ENCODE data around the gene GNA12. TPM values are rescaled to one million over a fixed set of nuclear protein-coding genes. Genes with fewer than 3 reads are reported as not detected.

Gene GNA12
- polyA plus RNA-seq, 3 donors: 36.6 to 45.7 (median 45.6) TPM

DNA sequence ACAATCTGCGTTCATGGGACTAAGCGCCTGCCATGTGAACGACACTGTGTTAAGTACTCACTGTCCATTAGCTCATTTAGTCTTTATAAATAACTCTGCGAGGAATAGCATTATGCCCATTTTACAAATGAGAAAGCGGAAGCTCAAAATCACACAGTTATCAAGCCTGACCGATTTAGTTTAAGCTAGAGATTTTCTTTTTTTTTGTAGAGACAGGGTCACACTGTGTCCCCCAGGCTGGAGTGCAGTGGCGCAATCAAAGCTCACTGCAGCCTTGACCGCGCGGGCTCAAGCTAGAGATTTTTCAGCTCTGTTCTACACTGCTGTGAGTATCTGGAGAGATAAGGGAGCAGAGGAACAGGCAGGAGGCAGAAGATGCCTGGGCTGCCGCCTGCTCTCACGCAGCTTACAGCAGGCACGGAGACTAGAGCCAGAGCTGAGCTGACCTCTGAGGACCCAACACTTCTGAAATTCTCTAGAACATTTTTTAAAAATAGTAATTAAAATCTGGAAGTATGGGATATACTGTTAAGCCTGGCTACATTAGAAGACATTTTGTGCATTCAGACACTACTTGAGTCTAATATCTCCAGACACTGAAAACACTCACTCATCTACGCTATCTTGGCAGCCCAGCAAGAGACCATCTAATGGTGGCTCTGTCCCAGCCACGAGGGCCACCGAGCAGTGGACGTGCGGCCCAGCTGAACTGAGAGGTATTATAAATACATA, 38.7 kb downstream of the GNA12 start:
- no peak for DNase-seq

DNA sequence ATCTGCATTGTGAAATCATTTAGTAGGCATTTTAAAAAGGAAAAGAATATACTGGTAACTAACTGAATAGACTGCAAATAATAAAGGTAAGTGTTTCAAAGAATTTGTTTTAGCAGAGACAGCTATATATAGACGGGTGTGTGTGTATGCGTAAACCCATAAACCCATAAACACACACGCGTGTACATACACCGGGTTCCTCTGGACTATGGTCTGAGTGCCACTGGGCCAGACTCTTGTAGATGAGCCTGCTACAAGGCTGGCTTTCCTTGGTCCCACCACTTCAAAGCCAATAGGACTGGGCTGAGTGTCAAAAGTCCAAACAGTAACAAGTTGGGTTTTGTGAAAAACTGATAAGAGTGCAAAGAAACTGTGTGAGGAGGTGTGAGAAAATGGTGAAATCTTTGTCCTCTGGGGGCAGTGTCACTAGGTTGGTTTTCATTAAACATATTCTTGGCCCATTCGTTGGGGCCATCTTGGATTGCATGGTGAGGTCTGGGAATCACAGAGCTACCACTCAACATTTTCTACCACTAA, 39.8 kb downstream of the GNA12 start:
- DNase-seq: no peak

DNA sequence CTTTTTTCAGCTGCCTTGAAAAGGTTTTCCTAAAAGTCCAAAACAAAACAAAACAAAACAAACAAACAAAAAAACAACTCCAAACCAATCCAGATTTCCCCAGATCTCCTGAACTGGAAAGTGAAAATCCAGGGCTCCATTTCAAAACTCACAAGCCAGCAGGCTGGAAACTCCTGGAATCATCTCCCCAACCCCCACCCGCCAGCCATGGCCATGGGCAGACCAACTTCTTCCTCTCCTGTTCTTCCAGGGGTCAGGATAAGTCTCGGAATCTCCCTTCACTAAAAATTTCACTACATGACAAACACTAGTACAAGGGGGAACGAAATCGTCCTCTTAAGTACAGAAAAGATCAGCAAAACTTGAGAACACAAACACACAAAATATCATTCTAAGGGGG, 40.4 kb downstream of the GNA12 start:
- no peak for DNase-seq

DNA sequence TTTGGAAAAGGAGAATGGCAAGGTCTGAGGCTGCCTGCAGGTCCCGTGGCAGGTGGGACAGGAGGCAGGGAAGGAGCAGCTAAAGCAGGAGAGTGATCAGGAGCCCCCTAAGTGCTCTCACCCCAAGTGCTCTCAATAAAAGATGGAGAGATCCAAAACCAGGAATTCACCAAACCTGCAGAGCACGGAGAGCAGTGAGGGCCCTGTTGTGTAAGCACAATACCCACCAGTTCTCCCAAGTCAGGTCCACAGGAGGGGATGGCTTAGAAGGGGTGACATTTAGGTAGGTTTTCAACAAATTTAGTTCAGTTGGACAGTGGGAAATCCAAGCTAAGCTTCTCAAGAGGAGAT, 40.8 kb downstream of the GNA12 start:
- no peak for DNase-seq

DNA sequence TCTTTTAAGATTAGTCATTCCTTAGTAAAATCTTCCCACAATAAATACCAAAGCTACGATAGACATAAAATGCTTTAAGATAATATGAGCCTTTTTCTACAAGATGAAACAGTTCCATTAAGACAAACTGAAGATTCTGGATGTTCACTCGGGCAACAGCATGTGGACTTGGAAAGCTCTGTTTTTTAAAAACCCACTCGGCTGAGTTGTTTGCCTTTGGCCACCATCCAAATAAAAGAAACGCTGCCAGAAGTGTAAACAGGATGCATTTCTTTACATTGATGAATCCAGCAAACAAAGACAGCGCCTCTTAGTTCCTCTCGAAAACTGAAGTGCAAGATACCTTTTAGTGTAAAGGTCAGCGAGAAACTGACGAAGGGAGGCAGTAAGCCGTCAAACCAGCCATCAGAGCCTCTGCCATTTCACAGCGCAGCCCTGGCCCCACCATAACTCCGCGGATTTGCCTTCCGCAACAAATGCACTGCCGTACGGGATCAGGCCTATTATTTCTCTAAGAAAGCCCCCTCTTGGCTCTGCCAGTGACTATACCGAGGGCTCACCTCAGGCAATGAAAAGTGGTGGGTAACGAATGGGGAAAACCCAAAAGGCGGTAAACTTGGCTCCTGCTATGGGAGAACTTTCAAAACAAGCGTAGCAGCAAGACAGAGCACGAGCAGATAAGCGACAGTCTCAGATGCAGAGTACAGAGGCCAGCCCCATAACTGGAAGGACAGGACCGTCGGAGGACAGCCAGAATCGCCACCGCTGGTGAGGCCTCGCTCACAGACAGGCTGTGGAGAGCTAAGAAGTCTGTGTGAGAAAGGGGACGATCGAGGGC, 41.4 kb downstream of the GNA12 start:
- DNase-seq: no peak

DNA sequence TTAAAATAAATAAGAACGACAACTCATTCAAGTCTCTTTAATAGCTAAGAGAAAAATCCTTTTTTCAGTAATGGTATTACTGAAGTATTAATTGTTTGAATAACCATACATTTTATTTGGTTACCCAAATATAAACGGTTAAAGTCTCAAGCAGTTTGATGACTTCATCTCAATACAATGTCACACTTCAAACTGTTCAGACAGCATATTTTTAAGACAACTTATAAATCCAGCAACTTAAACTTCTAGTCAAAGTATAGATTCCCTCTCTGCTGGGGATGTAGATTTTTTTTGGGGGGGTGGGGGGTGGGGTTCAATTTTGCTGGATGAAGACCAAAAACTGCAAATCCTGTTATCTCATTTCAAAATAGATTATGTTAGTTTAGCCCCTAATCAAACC, 42.0 kb downstream of the GNA12 start:
- DNase-seq: no peak

DNA sequence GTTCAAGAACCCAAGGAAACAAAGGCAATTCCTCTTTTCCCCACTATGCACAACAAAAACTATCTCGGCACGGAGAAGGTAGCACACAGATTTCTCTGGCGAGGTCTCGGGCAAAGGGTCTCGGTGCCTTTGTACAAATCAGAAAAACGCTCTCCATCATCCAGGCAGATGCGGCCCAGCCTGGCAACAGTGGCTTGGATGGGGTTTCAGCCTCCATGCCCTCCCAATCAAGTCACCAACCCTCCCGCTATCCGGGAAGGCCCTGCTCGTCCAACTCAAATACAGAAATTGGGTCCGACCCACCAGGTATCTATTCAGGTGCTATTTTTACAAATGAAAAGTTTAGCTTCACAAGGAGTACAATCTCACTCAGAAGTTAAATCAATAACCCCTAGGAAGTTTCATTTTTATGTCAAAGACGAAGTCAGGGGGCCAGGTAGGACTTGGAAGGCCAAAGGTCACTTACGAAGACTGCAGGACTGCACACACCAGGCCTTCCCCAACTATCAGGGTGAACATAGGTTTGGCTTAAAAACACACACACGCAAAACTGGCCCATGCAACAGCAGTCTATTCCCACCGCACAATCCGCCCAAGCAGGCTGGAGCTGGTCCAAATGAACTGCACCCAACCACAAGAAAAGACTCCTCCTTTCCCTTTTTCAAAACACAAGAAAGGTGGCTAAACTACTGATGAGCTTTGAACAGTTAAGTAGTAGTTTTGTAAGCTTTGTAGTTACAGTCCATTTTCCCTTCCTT, 43.0 kb downstream of the GNA12 start:
- DNase-seq: no peak

DNA sequence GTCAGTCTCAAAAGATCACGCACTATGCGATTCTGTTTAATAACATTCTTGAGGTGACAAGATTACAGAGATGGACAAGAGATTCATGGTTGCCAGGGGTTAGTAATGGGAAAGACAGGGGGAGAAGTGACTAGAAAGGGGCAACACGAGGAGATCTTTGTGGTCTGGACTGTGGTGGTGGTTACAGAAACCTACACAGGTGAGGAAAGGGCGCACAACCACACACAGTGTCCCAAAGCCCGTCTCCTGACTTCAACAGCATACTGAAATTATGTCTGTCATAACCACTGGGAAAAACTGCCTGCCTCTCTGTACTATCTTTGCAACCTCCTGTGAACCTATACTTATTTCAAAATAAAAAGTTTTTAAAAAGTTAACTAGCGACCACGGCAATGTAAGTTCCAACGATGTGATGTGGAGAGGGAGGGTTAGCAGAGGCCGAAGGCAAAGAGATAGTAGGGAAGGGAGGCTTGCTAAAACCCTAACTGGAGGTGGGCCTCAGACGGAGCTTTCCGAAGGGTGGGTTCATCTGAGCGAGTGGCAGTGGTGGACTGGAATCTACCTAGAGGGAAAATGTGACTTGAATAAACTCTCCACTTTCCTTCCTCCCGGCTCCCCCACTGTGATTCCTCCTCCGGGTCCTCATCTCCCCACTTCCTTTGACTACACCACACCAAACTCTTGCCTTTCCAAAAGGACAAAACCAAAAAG, 43.7 kb downstream of the GNA12 start:
- no peak for DNase-seq

DNA sequence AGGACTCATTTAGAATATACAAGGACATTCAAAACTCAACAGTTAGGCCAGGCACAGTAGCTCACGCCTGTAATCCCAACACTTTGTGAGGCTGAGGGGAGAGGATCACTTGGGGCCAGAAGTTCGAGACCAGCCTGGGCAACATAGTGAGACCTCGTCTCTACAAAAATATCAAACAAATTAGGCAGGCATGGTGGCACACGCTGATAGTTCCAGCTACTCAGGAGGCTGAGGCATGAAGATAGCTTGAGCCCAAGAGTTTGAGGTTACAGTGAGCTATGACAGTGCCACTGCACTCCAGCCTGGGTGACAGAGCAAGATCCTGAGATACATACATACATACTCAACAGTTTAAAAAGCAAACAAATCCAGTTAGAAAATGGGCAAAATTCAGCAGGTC, 44.9 kb downstream of the GNA12 start:
- DNase-seq: no peak

DNA sequence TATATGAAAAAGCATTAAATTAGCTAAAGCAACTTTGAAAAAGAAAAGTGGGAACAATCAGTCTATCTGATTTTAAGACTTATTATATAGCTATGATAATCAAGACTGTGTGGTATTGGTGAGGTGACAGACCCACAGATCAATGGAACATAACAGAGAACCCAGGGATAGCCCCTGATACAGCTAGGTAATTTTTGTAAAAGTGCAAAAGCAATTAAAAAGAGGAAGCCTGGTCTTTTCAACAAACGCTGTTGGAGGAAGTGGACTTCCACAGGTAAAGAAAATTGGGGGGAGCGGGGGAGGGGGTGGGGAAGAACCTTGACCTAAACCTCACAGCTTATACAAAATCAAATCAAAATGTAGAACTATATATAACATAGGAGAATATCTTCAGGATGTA, 45.4 kb downstream of the GNA12 start:
- DNase-seq: no peak

DNA sequence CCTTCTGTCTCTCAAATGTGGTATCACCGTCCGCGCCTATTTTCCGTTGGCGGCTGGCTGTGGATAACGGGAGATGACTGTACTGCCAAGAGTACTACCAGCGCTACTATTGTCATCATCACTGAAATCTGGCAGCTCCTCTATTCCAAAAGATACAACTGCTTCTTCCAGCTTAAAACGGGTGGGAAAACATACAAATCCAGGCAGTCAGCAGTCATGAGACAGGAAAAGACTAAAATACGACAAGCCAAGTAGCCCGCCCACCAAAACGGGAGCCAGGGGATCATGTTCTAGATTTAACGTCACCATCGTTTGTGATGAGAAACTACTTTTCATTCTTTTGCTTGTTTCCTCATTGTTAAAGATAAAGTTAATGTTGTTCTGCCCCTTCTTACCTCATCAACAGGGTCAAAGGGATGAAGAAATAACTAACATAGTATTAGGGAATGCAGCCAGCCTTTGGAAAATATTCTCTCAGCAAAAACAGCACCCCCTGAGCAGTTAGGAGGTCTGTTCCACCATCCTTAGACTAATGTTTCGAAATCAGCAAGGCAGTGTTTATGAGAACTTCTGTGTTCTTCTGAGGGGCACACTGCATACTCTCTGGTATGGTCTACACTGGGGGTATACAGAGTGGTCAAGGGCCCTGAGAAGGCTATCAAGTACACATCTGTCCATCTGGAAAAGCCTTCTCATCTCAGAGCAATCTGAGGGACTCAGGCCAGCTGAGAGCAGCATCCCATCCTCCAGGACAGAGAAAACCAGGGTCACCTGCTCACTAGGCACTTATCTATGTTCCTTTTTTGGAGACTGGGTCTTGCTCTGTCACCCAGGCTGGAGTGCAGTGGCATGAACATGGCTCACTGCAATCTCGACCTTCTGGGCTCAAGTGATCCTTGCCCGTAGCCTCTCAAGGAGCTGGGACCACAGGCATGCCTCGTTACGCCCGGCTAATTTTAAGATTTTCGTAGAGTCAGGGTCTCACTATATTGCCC, 47.5 kb downstream of the GNA12 start:
- DNase-seq: no peak

DNA sequence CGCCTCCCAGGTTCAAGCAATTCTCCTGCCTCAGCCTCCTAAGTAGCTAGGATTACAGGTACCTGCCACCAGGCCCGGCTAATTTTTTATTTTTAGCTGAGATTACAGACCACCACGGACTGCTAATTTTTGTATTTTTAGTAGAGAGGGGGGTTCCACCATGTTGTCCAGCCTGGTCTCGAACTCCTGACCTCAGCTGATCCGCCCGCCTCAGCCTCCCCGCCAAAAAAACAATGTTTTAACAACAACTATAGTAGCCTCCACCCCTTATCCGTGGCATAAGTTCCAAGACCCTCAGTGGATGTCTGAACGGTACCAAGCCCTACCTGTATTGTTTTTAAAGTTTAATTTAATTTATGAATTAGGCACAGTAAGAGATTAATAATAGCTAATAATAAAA, 48.2 kb downstream of the GNA12 start:
- DNase-seq: no peak

DNA sequence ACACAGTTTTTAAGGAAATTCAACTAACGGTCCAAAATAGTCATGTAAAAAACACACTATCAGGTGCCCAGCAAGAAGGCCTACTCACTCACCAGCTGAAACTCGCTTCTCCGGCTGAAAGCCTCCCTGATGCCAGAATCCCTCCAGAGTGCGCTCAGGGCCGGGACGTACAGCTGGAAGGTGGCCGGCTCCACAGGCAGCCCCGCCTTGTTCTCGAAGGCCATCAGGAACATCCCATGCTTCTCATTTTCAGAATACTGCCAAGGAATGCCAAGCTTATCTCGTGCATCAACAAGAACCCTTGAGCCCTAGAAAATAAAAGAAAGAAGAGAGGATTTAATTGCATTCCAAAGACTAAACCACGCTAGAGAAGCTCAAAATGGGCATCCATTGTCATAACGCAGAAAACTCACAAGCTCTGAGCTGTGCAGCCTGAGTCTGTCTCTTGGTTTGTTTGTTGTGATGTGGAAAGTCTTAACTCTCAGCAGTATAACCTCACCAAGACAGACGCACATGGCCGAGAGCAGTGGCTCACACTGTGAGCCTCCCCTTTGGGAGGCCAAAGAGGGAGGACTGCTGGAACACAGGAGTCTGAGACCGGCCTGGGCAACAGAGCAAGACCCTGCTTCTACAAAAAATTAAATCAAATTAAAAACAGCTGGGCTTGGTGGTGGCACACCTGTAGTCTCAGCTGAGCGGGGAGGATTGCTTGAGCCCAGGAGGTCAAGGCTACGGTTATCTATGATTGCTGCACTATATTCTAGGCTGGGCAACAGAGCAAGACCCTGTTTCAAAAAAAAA, 49.1 kb downstream of the GNA12 start:
- DNase-seq: no peak

DNA sequence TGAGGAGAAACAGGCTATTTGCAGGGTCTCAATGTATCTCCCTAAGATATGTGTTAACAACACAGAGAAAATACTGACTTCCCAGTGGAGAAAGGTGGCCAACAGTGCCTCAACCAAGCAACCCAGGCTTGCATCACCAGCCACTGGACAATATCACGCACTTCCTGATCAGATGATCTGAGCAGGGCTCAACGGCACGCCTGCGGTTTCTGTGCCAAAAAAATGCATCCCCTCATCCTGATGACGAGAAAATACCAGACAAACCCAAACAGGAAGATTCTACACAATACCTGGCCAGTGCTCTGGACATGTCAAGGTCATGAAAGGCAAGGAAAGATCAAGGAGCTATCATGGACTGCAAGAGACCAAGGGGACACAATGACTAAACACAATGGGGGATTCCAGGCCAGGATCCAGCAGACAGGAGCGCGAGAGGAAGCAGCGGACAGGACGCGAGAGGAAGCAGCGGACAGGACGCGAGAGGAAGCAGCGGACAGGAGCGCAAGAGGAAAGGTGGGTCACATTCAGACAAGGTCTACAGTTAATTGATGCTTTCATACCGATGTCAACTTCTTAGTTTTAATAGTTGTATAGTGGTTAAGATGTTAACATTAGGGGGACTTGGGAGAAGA, 51.1 kb downstream of the GNA12 start:
- DNase-seq: no peak

DNA sequence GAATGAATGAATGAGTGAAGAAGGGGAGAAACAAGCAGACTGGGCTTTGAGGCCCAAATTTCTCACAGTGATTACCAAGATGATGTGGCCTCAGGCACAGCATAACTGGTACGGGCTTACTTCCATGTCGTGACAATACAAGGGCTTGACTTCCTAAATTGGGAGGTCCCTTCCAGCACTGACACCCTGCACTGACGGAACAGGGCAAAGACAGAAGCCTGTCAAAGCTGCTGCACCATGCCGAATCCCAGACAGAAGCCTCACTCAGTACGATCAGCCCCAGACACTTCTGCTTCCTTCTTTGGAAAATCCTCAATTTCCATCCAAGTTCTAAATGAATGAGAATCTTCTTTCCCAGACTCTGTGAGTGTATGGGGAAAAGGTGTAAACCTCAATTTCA, 51.9 kb downstream of the GNA12 start:
- no peak for DNase-seq

DNA sequence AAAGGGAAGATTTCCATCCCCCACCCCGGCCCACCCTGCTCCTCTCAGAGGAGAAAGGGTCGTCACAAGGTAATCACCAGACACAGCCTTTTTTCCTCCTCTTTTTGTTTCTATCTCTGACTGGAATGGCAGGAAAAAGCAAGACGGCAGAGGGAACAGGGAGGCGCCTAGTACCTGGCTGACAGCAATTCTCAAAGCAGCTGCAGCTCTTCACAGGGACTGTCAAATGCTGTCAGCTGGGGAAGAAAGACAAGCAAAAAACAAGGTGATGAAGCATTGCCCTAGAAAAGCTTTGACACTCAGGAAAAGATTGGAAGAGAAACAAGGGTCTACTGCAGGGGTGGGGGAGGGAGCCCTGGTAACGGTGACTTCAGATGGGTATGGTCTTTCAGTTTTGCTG, 52.7 kb downstream of the GNA12 start:
- no peak for DNase-seq

DNA sequence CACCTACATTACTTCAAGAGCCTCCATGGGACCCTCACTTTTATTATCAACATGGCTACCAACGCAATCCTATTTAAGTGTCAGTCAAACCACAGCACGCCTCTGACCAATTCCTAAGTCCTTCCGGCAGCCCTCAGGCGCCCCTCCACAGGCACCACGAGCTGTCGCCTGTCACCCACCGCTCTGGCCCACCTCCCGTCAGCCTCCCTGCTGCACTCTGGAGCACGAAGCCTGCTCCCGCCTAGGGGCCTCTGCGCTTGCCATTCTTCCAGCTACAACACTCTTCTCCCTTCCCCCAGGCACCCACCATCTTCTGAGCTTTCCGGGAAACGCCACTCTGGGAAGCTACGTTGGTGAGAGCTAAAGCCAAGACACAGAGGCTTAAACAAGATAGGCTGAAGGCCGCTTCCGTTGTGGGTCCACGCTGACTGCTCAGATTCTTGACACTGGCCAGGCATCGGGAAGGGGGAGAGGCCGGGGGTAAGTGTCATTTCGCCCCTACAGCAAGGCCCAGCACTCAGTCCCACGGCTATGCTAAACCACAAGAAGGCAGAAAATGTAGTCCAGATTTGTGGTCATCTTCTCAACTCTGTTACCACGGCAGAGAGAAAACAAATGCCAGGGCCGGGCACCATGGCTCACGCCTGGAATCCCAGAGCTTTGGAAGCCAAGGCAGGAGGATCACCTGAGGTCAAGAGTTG, 56.7 kb downstream of the GNA12 start:
- no peak for DNase-seq

DNA sequence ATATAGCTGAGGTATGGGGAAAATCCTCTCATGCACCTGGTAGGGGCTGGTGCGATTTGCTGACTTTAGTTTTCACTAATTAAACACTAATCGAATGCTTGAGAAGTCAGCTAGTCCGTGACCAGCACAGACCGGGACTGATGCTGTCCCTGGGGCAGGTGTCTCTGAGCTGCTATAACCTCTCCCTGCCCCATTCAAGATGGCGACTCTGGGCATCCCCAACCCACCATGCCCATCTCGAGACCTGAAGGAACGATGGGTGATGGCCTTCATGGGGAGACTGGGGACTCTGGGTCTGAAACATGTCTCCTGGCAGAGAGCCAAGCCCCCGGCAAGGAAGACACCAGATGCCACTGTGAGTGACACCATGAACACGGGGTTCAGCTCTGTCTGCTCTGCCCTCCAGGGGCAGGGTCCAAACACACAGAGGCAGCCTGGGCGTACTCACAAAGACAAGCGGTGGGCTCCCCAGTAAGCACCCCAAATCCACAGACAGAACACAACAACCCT, 57.4 kb downstream of the GNA12 start:
- no peak for DNase-seq

Data from renal pelvis (tissue), 4 donors.